ENCODE data around the gene GAD2.

The GAD2 gene

DNA sequence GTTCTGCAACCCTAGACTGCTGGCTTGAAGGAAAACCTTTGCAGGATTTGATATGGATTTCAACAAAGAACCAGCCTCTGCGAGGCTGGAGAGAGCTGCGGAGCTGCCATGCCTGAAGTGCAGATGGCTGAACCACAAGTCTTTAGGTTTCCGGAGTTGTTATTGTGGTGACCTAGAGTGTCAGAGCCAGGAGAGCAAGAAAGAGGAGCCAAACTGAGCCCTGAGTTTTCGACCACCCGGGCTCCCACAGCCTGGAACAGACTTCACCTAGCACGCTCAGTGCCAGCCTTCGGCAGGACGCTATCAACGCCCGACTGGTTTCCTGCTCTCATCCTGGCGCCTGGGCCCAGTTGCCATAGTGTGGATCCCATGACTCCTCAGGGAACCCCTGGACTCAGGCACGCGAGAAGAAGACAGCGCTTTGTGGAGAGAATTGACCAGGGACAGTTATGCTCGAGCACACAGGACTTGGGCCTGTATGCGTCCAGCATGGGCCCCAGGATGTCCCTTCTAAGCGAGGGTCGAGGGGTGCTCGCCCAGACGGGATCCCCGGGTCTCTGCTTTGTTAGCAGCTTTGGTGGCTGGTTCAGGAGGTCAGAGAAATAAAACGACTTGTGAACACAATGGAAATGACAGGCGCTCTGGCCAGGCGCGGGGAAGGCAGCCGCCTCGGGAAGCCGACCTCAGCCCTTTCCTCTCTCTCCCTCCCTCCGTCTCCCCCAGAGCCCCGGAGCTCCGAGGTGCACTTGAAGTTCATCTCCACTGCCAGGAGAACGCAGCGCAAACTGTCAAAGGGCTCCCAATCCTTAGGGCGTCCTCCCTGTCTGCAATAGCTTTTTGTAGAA lies 1.8 kb upstream of the GAD2 start:
- H3K27me3 ChIP-seq (ENCODE audit: insufficient read depth, poor library complexity, severe bottlenecking): peaks cover 90% of the 10 kb centered on the region

DNA sequence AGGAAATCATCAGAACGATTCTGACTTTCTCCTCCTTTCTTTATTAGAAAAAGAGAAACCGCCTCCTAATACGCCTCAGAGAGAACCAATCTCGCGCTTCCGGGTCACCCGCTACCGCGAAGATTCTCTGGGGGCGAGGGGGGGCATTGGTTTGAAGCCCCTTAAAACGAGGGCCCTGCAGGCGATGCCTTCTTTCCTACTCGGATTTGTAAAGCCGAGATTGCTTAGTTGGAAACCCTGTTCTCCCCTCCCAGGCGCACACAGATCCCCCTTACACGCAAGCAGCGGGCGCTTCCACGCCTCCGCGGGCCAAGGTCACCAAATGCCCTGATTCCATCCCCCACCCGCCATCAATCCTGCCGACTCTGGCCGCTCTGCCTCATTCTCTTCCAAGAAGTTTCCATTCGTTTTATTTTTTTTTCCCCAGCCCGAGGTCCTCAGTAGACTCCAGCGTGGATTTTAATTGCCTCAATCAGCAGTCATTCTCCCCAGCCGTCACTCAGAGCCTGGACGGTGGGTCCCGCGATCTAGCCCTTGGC lies 1.1 kb upstream of the GAD2 start:
- H3K27ac ChIP-seq (ENCODE audit: poor library complexity, severe bottlenecking): no peak overlapping the region
- H3K27me3 ChIP-seq (ENCODE audit: insufficient read depth, poor library complexity, severe bottlenecking): peaks cover 97% of the 10 kb centered on the region
- TF ChIP-seq, protein P1, sequence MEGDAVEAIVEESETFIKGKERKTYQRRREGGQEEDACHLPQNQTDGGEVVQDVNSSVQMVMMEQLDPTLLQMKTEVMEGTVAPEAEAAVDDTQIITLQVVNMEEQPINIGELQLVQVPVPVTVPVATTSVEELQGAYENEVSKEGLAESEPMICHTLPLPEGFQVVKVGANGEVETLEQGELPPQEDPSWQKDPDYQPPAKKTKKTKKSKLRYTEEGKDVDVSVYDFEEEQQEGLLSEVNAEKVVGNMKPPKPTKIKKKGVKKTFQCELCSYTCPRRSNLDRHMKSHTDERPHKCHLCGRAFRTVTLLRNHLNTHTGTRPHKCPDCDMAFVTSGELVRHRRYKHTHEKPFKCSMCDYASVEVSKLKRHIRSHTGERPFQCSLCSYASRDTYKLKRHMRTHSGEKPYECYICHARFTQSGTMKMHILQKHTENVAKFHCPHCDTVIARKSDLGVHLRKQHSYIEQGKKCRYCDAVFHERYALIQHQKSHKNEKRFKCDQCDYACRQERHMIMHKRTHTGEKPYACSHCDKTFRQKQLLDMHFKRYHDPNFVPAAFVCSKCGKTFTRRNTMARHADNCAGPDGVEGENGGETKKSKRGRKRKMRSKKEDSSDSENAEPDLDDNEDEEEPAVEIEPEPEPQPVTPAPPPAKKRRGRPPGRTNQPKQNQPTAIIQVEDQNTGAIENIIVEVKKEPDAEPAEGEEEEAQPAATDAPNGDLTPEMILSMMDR (IDR thresholded peaks at IDR 0.05; ENCODE audit: poor library complexity, severe bottlenecking): no peak
- no peaks in the 10 kb centered on the region for H3K9me3 ChIP-seq (ENCODE audit: severe bottlenecking)
- DNase-seq (ENCODE audit: low spot score): no peak
- H3K4me3 ChIP-seq (ENCODE audit: severe bottlenecking): no peak overlapping the region
- ATAC-seq (ENCODE audit: low read depth): no peak
- H3K36me3 ChIP-seq (ENCODE audit: low read depth): no peaks in the 10 kb centered on the region
- H3K4me1 ChIP-seq (ENCODE audit: insufficient read depth, poor library complexity, severe bottlenecking): no peaks in the 10 kb centered on the region

More for the DNA sequence above, 1.8 kb upstream of the GAD2 start:
- ATAC-seq (ENCODE audit: low read depth) (no peak), DNase-seq (ENCODE audit: low spot score) (no peak)
- Histone ChIP-seq H3K9me3 (ENCODE audit: severe bottlenecking) (no peaks in the 10 kb centered on the region), H3K36me3 (ENCODE audit: low read depth) (no peaks in the 10 kb centered on the region), H3K4me3 (ENCODE audit: severe bottlenecking) (no peak overlapping the region), H3K27ac (ENCODE audit: poor library complexity, severe bottlenecking) (no peak overlapping the region), H3K4me1 (ENCODE audit: insufficient read depth, poor library complexity, severe bottlenecking) (no peaks in the 10 kb centered on the region)
- TF ChIP-seq, protein P1 (IDR thresholded peaks at IDR 0.05; ENCODE audit: poor library complexity, severe bottlenecking): no peak

DNA sequence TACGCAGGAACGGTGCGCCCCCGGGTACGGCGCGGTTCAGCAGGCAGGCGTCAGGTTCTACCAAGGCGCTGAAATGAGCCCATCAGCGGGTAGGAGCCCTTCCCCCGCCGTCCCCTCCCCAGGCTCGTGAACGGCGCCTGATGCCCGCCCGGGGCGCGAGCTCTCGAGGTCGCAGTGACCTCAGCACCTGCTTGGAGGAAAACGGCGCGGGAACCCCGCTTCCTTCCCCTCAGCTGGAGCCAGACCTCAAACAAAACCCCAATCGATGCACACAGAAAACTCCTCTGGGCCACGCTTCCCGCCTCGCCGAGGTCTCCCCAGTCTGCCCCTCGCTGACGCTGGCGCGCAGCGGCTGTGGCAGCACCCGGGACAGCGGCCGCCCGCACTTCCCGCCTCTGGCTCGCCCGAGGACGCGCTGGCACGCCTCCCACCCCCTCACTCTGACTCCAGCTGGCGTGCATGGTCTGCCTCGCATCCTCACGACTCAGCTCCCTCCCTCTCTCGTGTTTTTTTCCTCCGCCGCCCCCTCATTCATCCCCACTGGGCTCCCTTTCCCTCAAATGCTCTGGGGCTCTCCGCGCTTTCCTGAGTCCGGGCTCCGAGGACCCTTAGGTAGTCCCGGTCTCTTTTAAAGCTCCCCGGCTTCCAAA lies 514 bp upstream of the GAD2 start:
- peaks cover 100% of the 10 kb centered on the region for H3K27me3 ChIP-seq (ENCODE audit: insufficient read depth, poor library complexity, severe bottlenecking)
- no peaks in the 10 kb centered on the region for H3K9me3 ChIP-seq (ENCODE audit: severe bottlenecking)
- TF ChIP-seq, protein P1 (IDR thresholded peaks at IDR 0.05; ENCODE audit: poor library complexity, severe bottlenecking): no peak
- H3K4me1 ChIP-seq (ENCODE audit: insufficient read depth, poor library complexity, severe bottlenecking): no peaks in the 10 kb centered on the region
- H3K36me3 ChIP-seq (ENCODE audit: low read depth): no peaks in the 10 kb centered on the region
- no peak for DNase-seq (ENCODE audit: low spot score)
- H3K4me3 ChIP-seq (ENCODE audit: severe bottlenecking): no peak overlapping the region
- ATAC-seq (ENCODE audit: low read depth): peak; percentile 77
- H3K27ac ChIP-seq (ENCODE audit: poor library complexity, severe bottlenecking): no peak overlapping the region

DNA sequence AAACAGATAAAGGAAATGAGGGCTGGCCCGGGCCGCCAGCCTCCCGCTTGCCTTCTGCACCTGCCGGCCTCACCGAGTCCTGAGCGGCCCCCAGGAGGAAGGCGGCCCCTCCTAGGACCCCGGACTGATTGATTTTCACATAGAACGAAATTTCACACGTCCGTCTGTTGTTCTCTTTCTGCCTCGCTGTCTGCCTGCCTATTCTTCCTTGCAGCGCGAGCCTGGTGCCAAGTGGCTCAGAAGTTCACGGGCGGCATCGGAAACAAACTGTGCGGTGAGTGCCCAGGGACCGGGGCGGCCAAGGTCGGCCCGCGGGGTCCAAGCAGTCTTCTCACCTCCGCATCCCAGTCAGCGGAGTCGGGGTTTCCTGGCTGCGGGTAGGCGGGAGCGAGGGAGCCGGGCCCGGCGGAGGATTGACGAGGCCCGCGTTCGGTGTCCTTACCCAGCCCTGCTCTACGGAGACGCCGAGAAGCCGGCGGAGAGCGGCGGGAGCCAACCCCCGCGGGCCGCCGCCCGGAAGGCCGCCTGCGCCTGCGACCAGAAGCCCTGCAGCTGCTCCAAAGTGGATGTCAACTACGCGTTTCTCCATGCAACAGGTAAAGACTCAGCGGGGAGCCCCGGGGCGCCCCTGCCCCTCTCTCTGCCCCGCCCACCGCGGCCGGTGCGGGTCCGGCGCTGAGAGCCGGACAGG lies 967 bp downstream of the GAD2 start:
- no peak overlapping the region for H3K27ac ChIP-seq (ENCODE audit: poor library complexity, severe bottlenecking)
- peaks cover 100% of the 10 kb centered on the region for H3K27me3 ChIP-seq (ENCODE audit: insufficient read depth, poor library complexity, severe bottlenecking)
- DNase-seq (ENCODE audit: low spot score) (no peak), ATAC-seq (ENCODE audit: low read depth) (peak; percentile 24; the same call in 1 of the 3 replicates)
- H3K9me3 ChIP-seq (ENCODE audit: severe bottlenecking): no peaks in the 10 kb centered on the region
- no peaks in the 10 kb centered on the region for H3K36me3 ChIP-seq (ENCODE audit: low read depth)
- no peaks in the 10 kb centered on the region for H3K4me1 ChIP-seq (ENCODE audit: insufficient read depth, poor library complexity, severe bottlenecking)
- no peak overlapping the region for H3K4me3 ChIP-seq (ENCODE audit: severe bottlenecking)
- TF ChIP-seq, protein P1 (IDR thresholded peaks at IDR 0.05; ENCODE audit: poor library complexity, severe bottlenecking): no peak

Measured in RWPE2 (cell line).